AML-193 (cell line): ENCODE data around the gene CBFA2T3.
"Not testable (repeated sequence)": the region's sequence is repeated elsewhere in the genome, so short reads cannot be mapped to it uniquely, and the experiment has no call there.

ENCODE experiments used
- DNase-seq, 2 experiments: peaks; one replicate each; lab custom pipeline; 2025; lab: John Stamatoyannopoulos, UW

CBFA2T3 gene

DNA sequence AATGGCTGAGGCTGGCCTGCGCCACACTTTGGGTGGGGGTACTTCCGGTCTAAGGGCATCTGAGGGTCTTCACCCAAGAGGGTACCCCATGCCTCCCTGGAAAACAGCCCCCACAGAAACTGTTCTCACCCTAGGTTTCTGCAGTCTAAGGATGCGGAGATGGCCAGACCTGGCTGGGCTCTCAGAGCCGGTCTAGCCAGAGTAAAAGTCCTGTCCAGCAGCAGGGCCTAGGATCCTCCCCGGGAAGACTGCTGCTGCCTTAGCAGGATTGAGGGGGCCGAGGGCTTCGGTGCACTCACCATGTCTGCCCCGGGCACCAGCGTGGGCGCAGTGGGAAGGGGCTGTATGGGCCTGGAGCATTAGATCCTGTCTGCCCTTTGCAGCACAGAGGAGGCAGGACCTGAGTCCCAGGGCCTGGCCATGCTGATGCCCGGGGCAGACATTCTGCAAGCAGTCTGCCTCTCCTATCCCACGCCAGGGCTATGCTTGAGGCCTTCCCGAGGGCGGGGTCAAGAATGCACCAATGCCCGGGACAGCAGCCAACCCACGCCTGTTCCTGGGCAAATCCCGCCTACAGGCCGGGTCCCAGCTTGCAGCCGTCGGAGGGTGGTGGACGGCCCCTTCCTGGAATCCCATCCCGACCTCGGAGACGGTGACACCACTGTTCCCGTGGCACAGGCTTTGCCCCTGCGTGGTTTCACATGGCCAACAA is 54.7 kb downstream of the CBFA2T3 start:
- no peak for DNase-seq

DNA sequence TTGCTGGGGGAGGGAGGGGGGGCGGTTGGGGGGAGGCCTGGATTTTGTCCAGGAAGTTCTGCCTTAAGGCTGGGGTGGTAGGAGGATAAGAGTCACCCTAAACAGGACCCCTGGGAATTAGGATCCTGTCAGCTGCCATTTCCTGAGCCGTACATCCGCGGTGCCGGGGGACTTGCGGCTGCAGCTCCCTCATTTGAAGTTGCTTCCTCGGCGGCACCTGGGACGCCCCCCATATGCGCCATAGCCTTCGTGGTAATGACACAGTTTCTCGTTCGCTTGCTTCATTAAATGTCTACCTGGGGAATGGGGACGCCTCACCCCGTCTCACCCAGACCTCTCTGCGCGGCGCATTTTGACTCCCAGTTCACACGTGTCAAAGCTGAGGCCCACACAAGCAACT is 55.4 kb downstream of the CBFA2T3 start:
- DNase-seq: no peak

DNA sequence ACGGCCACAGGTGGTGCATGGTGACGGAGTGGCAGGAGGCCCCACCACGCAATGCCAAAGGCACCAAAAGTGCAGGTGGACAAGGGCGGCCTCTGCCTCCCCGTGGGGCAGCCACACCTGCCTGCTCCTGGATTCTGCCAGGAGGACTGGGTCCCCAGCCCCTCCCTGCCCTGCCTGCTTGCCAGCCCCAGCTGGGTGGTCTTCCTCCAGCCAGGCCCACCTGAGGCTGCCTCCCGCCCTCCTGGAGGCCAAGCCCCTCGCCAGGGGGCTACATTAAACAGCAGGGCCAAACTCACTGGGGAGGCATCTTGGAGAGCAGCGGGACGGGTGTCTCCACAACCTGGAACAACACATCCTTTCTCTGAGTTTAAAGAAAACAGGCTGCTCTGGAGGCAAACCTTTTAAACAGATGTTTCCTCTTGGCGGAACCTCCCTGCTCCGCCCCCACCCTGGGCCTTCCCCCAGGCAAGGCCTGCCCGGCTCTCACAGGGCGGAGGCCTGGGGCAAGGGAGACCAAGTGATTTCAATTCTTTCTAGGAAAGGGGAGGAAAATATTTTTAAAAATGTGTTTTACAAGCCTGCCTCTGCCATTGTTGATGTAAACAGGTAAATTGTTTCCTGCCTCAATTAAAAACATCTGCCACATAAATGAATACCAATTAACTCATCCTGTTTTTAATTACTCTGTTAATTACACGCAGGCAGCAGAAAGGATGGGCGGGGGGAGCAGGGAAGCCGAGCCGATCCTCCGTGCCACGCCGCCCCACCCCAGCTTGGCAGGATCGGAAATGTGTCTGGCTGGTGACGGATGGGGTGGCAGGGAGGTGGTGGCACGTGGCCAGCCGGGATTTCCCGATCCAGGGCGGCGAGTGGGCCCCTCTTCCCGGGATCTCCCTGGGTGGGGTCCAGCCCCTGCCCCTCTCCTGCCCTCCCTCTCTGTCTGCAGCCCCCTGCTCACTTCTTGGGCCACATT is 56.1 kb downstream of the CBFA2T3 start:
- DNase-seq: no peak

DNA sequence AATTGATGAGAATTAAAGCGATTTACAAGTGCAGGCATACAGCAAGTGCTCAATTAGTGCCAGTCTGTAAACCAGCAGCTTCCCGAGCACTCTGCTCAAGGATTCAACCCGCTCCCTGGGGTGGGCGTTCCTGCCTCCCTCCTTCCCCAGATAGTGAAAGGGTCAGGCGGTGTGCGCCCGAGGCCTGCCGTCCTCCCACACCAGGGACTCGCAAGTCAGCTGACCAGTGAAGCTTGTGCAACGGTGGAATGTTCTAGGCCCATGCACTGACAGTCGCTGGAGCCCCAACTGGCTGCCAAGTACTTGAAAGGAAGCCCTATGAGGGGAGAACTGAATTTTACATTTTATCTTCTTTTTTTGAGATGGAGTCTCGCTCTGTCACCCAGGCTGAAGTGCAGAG is 57.1 kb downstream of the CBFA2T3 start:
- no peak for DNase-seq

DNA sequence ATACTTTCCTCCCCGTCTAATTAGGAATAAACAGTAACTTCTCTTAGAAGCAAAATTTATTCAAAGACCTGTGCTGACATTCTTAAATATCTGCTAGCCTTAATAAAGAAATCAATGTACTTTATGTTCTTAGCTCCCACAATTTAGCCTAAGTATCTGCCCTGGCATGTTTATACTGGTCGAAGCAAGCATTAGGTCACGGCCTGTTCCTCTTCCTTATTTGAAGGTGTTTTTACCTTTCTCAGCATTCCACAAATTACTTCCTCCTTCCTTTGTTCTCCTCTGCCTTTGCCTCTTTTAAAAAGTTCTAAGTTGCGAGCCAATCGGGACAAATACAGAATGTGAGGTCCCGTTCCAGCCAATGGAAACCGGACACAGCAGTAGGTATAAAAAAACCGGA is 58.1 kb downstream of the CBFA2T3 start:
- not testable (repeated sequence) for DNase-seq

DNA sequence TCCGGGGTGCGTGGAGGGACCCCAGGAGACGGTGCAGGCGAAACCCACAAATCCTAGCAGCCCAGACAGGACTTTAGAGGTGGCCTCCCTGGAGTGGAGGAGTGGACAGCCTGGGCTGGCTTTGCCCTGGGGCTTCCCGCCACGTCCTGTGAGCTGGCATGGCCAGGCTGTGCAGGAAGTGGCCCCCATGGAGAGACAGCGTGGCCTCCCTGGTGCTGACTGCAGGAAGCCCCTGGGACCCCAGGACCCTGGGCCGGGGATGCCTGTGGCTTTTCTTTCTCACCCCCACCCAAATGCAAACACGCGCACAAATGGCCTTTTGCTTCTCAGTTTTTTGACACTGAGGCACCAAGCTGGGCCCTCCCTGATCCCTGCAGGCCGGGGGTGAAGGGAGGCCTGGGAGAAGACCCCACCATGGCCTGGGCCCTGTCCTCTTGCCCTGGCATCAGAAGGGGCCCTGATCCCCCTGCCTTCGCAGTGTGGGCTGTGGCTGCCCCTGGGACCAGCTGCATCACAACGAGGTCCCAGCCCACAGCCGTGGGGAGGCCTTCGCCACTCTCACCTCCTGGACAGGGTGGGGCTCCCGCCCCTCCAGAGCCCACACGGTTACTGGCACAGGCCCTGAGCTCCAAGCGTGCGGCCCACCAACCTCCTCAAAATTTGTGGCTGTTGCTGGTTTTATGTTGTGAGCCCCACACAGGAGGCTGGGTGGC is 58.9 kb downstream of the CBFA2T3 start:
- DNase-seq: no peak

DNA sequence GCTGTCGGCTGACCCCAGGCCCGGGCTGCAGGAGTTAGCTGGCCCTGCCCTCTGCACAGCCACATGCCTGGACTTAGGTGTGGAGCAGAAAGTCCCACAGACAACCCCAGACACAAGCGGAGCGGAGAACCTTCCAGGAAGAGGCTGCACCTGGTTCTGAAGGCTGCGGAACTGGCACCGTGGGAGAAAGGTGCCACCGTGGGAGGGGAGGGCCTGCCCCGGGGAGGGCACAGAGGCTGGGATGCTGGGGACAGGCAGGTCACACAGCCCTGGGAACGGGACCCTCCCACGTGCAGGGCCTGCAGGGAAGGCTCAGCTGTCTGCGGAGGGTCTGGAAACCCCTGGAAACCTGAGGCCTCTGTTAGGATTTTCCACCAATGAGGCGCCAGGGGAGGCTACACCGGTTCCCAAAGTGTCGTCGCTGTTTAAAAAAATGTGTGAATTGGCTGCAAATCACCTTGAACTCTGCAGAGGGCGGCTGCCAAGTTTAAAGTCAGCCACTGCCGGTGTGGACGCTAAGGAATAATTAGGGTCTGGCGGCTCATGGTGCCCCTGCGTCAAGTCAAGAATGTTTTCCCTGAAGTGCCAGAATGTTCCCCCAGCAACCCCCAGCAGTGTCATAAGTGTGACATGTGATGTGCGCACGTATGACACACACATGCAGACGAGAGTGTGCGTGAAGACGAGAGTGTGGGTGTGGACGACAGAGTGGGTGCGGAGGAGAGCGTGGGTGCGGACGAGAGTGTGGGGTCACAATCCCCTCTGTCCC is 59.7 kb downstream of the CBFA2T3 start:
- no peak for DNase-seq

DNA sequence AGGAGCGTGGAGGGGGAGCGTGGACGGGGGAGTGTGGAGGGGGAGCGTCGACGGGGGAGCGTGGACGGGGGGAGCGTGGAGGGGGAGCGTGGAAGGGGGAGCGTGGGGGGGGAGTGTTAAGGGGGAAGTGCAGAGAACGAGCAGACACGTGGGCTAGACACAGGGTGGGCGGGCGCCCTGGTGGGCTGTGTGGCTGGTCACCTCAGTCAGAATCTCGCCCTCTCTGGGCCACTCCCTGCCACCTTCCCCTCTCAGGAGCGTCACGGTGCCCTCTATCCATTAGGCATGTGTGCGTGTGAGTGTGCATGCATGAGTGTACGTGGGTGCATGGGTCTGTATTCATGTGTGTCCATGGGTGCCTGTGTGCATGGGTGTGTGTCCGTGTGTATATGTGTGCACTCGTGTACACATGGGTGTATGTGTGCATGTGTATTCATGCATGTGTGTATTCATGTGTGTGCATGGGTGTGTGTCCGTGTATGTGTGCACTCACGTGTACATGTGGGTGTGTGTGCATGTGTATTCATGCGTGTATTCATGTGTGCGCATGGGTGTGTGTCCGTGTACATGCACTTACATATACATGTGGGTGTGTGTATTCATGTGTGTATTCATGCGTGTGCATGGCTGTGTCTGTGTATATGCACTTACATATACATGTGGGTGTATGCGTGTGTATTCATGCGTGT is 61.2 kb downstream of the CBFA2T3 start:
- no peak for DNase-seq

DNA sequence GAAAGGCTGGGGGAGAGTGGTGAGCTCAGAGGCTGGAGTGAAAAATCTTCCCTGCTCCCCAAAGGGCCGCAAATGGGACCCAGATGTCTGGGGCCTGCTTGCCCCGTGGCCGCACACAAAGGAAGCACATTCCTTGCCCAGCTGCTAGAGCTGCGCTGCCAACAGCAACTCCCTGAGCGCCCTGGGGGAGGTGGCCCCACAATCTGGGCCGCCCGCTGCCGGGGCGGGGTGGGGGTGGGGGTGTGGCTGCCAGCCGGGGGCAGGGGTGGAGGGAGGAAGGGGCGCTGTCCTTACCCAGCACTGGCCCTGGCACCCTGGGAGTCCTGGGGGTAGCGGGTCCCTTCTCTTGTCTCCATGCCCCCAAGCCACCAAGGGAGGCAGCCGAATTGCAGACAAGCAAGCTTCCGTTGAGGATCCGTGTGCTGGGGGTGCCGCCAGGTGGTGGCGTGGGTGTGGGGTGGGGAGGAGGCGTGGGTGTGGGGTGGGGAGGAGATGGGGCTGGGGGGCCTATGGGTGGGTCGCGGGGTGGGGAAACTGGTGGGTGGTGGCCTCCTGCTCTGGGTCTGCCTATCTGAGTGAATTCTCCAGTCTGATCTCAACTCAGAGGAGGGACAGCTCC is 62.1 kb downstream of the CBFA2T3 start:
- no peak for DNase-seq

DNA sequence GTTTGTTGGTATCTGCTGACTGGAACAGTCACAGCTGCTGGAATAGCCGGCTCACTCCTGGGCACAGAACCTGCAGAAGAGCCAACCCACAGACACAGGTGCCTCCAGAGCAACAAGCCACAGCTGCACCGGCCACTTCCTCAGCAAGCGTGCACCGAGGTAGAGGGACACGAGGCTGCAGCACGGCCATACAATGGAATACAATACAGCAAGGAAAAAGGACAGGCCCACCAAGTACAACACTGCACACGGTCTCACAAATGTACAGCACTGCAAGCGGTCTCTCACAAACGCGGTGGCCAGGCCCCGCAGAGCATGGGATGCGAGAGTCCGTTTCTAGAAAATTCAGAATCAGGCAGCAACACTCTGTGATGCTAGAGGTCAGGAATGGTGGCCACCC is 63.1 kb downstream of the CBFA2T3 start:
- DNase-seq: no peak

DNA sequence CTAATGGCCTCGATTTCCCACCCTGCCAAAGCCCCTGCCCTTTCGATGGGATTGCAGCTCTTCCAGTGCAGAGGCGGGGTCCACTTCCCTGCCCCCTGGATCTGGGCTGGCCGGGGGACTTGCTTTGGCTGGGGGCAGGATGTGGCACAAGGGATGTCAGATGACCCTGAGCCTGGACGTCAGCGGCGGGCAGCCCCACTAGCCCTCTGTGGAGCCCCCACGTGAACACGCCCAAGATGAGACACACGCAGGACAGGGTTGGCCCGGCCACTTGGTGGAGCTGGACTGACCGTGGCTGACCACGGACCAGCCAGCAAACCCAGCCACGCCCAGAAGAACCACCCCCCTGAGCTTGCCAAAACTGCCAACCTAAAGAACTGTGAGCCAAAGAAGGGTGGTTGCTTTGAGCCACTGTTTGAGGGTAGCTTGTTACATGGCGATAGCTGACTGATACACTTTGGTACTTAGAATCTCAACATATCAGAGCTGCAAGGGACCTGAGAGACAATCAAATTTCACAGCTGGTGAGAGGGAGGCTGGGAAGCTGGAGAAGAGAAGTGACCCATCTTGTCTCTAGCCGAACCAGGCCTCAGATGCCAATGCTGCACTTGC is 63.9 kb downstream of the CBFA2T3 start:
- no peak for DNase-seq

DNA sequence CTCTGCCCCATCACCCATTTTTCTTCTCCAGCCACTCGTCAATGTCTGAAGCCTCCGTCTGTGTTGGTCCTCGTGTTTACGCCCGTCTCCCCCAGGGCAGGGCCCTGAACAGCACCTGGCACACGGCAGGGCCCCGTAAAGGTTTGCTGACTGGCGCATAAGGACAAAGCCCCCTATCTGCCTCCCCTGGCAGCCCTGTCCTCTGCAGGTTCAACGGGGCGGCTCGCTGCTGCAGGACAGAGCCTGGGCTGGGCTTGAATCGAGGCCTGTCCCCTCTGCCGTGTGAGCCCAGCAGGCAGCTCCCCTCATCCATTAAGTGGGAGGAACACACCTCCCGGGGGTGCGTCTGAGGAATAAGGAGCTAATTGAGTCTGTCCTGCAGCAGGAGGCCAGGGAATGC is 64.5 kb downstream of the CBFA2T3 start:
- no peak for DNase-seq

DNA sequence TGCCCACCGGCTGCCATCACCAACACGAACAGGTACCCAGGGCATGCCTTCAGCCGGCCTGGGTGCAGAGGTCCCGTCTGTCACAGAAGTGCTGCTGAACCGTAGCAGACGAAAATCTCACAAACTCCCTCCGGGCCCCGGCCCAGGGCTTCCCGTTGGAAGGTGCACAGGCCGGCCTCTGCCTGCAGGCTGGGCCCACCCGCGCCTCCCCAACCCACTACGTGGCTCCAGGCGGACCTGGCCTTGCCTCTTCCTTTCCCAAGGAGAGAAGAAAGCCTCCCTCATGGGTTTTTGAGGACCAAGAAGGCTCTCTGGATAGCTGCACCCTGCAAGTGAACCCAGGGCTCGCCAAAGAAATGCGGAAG is 65.1 kb downstream of the CBFA2T3 start:
- DNase-seq: no peak

DNA sequence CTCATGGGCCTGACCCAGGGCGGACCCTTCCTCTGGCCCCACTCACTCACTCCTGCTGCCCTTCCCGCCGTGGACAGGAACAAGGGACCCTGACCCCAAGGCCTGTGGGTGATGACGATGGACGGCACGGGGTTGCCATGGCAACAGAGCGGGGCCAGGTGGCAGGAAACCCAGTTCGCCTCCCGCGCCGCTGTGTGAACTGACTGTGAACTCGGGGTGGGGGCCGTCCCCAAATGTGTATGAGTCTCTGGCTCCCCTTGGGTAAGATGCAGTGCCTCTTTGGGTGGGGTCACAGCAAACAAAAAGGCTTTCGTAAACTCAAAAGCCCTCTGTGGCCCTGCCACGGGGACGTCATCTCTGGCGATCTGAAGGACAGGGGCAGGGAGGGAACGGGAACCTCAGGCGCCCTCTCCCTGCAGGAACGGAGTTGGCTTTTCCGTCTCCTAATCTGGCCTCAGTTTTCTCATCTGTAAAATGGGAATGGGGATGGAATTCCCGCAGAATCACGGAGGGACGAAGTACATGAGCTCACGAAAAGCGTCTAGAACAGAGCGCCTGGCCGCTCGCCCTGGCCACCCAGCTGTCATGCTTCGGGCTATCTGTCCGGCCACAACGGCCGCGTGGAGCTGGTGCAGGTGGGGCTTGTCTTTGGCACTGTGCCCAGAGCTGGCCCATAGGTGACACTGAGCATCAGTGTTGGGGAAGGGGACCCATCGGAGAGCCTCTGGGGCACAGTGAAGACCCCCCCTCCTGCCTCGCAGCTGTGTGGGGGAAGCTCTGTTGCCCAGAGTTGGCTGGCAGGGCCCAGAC is 65.7 kb downstream of the CBFA2T3 start:
- DNase-seq: no peak

DNA sequence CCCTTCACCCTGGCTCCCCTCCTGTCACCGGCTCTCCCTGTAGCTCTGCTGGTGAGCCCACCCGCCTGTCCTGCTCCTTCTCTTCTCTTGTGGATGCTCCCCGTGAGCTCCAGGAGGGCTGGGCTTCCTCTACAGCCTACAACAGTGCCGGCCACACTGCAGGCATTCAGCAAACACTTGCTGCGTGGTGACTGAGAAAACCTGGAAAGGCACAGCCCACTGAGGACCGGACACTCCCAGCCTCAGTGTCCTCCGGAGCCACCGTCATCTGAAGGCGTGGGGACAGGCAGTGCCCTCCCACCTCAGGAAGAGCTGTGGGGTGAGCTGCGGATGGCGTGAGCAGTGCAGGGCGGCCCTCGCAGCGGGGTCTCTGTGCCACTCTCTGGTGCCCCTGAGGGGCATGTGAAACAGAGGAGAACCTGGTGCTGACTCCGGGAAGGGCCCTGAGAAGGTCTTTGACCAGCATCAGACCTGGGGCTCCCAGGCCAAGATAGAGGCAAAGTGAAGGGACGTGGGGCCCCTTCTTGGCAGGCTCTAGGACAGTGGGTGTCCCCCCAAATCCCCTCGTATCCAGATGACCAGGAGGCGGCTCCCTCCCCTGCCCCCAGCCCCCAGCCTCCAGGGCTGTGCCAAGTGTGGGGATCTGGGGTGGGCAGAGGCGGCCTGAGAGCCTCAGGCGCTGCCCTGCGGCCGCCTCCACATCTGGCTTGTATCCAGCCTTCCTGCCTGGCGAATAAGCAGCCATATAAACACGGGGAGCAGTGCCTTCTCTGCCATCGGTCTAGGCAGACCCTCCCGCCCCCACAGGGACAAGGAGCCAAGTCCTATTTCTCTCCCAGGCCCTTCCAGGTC is 66.5 kb downstream of the CBFA2T3 start:
- DNase-seq: no peak

DNA sequence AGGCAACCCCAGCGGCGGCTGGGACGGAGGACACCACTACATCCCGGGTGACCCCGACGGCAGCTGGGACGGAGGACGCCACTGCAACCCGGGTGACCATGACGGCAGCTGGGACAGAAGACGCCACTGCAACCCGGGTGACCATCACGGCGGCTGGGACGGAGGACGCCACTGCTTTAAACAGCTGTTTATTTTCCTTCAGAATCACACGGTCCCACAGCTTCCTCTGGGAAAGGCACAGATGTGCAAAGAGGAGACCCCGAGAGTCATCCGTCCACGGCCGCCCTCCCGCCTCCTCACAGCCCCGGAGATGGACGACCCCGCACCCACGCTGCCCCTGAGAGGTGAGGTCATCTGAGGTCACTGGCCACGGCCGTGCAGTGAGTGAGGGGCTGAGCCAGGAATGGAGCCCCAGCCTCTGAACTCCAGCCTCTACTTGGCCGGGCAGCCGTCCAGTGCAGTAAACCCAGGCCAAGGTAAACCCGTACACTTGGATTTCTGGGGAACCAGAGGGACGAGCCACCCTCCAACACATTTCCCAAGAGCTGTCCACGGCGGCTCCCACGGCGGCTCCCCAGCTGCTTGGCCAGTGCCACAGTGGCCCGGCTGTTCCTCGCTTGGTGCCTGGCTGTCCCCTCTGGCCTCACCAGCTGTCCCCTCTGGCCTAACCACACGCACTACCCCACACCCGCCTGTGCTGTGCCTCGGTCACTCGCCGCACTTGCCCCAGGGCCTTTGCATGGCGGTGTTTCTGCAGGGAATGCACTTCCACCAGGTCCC is 67.4 kb downstream of the CBFA2T3 start:
- no peak for DNase-seq

DNA sequence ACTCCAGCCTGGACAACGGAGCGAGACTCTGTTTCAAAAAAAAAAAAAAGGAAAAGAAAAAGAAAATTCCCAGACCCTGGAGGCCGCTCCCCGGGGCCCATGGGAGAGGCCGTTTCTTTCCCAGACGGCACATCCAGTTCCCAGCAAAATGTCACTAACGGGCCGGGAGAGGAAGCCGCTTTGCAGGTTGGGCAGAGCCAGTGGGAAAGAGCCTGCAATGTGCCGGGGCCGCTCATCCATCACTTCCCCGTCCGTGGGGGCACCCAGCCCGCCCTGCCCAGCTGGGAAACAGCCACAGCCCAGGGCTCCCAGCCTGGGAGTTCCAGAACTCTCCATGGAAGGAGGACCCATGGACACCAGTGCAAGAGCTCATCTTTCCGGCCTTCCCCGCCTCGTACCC is 68.7 kb downstream of the CBFA2T3 start:
- no peak for DNase-seq

DNA sequence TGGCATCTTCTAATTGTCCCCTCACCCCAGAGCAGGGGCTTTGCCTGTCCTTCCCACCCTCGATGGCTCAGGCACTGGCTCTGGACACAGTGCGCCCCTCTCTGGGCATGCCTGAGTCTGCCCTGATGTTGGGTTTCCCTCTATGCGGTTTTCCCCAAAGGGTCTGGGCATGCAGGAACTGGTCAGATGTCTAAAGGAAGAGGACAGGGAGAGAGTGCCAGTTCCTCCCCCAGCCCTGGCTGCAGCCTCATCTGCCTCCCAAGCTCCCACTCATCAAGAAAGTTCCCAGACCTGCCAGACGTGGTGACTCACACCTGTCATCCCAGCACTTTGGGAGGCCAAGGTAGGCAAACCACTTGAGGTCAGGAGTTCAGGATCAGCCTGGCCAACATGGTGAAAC is 69.2 kb downstream of the CBFA2T3 start:
- DNase-seq: no peak
